Osteocyte (in vitro differentiated cells): ENCODE data around the gene ANGPT4. TPM values are rescaled to one million over a fixed set of nuclear protein-coding genes. Genes with fewer than 3 reads are reported as not detected.
A peak's percentile ranks its signal among the peaks of the same experiment; 100 is the strongest.

Source experiments
- DNase-seq: peaks from one replicate; pipeline ENCODE4 v3.0.0; 2021; ENCODE audit warnings: mixed read lengths; ENCODE audit not compliant: unreplicated experiment; ENCODE audit errors: extremely low spot score
- H3K27ac Mint-ChIP-seq: one replicate; pipeline ENCODE4 v1.8.0; 2021; ENCODE audit warnings: mild to moderate bottlenecking, mixed read lengths; ENCODE audit not compliant: unreplicated experiment
- H3K27me3 Mint-ChIP-seq: one replicate; pipeline ENCODE4 v1.8.0; 2021; ENCODE audit warnings: mixed read lengths; ENCODE audit not compliant: unreplicated experiment
- H3K36me3 Mint-ChIP-seq: one replicate; pipeline ENCODE4 v1.8.0; 2021; ENCODE audit warnings: mixed read lengths; ENCODE audit not compliant: unreplicated experiment
- H3K4me1 Mint-ChIP-seq: one replicate; pipeline ENCODE4 v1.8.0; 2021; ENCODE audit warnings: mixed read lengths; ENCODE audit not compliant: unreplicated experiment
- H3K4me3 Mint-ChIP-seq: one replicate; pipeline ENCODE4 v1.8.0; 2021; ENCODE audit warnings: mild to moderate bottlenecking, moderate library complexity, mixed read lengths; ENCODE audit not compliant: unreplicated experiment
- H3K9me3 Mint-ChIP-seq: one replicate; pipeline ENCODE4 v1.8.0; 2021; ENCODE audit warnings: mixed read lengths; ENCODE audit not compliant: unreplicated experiment
- total RNA-seq: library from RNA; stranded (reverse); gene quantifications from 2 replicates; pipeline ENCODE4 v1.2.1, GENCODE V29; 2021
- TF ChIP-seq, protein P1 (sequence below): fragments of 200-600 bp; sonication (generic); IDR thresholded peaks from 2 replicates; pipeline ENCODE4 v1.5.0; 2021; ENCODE audit warnings: antibody characterized with exemption, mild to moderate bottlenecking, moderate library complexity

ANGPT4 gene
- total RNA-seq, 1 donor from 2014 or later: not detected

DNA sequence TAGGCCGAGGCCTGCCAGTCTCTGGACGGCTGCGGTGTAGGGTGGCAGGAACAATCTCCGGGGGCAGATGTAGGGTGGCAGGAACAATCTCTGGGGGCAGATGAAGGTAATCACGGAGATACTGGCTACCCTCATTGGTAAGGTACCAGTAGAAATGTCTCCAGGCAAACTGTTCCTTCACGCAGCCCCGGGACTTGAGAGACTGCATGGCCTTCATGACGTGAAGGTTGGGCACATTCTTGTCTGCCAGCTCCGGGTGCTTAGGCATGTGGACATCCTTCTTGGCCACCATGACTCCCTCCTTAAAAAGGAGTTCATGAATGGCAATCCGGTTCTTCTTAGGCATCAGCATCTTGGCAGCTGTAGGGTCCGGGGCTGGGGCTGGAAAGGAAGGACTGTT lies 76.5 kb downstream of the ANGPT4 start:
- TF ChIP-seq, protein P1, sequence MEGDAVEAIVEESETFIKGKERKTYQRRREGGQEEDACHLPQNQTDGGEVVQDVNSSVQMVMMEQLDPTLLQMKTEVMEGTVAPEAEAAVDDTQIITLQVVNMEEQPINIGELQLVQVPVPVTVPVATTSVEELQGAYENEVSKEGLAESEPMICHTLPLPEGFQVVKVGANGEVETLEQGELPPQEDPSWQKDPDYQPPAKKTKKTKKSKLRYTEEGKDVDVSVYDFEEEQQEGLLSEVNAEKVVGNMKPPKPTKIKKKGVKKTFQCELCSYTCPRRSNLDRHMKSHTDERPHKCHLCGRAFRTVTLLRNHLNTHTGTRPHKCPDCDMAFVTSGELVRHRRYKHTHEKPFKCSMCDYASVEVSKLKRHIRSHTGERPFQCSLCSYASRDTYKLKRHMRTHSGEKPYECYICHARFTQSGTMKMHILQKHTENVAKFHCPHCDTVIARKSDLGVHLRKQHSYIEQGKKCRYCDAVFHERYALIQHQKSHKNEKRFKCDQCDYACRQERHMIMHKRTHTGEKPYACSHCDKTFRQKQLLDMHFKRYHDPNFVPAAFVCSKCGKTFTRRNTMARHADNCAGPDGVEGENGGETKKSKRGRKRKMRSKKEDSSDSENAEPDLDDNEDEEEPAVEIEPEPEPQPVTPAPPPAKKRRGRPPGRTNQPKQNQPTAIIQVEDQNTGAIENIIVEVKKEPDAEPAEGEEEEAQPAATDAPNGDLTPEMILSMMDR: no peak
- Mint-ChIP-seq H3K4me3 (no peak overlapping the region), H3K9me3 (peaks cover 3% of the 10 kb centered on the region), H3K36me3 (no peaks in the 10 kb centered on the region), H3K4me1 (peaks cover 21% of the 10 kb centered on the region), H3K27me3 (no peaks in the 10 kb centered on the region), H3K27ac (no peak overlapping the region)
- DNase-seq: no peak

GRCh38 chr20:839015-839414 lies 77.1 kb downstream of the ANGPT4 start:
- Mint-ChIP-seq H3K36me3 (no peaks in the 10 kb centered on the region), H3K27ac (no peak overlapping the region), H3K4me3 (no peak overlapping the region), H3K4me1 (peaks cover 24% of the 10 kb centered on the region), H3K9me3 (peaks cover 3% of the 10 kb centered on the region), H3K27me3 (no peaks in the 10 kb centered on the region)
- DNase-seq: no peak
- TF ChIP-seq, protein P1: no peak

GRCh38 chr20:836190-836589 lies 79.9 kb downstream of the ANGPT4 start:
- Mint-ChIP-seq H3K27me3 (no peaks in the 10 kb centered on the region), H3K27ac (no peak overlapping the region), H3K9me3 (peaks cover 3% of the 10 kb centered on the region), H3K4me1 (peaks cover 27% of the 10 kb centered on the region), H3K36me3 (no peaks in the 10 kb centered on the region), H3K4me3 (no peak overlapping the region)
- TF ChIP-seq, protein P1: no peak
- DNase-seq: no peak

- H3K4me3 Mint-ChIP-seq: peak overlapping the region; percentile 9
- TF ChIP-seq, protein P1: no peak
- H3K4me1 Mint-ChIP-seq: peaks cover 27% of the 10 kb centered on the region
- no peaks in the 10 kb centered on the region for H3K27me3 Mint-ChIP-seq
- peaks cover 3% of the 10 kb centered on the region for H3K9me3 Mint-ChIP-seq
- no peaks in the 10 kb centered on the region for H3K36me3 Mint-ChIP-seq
- H3K27ac Mint-ChIP-seq: no peak overlapping the region
- DNase-seq: no peak
These were observed 80.5 kb downstream of the ANGPT4 start for GRCh38 chr20:835608-836045.

GRCh38 chr20:834151-834746 lies 81.9 kb downstream of the ANGPT4 start:
- TF ChIP-seq, protein P1: no peak
- Mint-ChIP-seq H3K36me3 (no peaks in the 10 kb centered on the region), H3K4me3 (peak overlapping the region; percentile 78), H3K27ac (peak overlapping the region; percentile 34), H3K27me3 (no peaks in the 10 kb centered on the region), H3K9me3 (peaks cover 3% of the 10 kb centered on the region), H3K4me1 (peaks cover 24% of the 10 kb centered on the region)
- no peak for DNase-seq
